Measurements from ENCODE around the gene SNX32.

DNA sequence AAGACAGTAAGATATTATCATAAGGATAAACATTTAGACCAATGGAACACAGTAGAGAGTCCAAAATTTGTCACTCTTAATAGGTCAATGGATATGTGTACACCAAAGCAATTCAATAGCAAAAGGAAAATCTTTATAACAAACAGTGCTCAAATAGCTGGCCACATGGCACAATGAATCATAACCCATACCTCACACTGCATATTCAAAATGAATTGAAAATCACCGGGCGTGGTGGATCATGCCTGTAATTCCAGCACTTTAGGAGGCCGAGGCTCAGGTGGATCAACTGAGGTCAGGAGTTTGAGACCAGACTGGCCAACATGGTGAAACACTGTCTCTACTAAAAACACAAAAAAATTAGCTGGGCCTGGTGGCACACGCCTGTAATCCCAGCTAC is 8.4 kb downstream of the SNX32 start:
- no peak for TF ChIP-seq ZFP69B (tag by site-specific recombination; IDR thresholded peaks at IDR 0.05)
- TF ChIP-seq, protein P1, sequence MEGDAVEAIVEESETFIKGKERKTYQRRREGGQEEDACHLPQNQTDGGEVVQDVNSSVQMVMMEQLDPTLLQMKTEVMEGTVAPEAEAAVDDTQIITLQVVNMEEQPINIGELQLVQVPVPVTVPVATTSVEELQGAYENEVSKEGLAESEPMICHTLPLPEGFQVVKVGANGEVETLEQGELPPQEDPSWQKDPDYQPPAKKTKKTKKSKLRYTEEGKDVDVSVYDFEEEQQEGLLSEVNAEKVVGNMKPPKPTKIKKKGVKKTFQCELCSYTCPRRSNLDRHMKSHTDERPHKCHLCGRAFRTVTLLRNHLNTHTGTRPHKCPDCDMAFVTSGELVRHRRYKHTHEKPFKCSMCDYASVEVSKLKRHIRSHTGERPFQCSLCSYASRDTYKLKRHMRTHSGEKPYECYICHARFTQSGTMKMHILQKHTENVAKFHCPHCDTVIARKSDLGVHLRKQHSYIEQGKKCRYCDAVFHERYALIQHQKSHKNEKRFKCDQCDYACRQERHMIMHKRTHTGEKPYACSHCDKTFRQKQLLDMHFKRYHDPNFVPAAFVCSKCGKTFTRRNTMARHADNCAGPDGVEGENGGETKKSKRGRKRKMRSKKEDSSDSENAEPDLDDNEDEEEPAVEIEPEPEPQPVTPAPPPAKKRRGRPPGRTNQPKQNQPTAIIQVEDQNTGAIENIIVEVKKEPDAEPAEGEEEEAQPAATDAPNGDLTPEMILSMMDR (tag by site-specific recombination; IDR thresholded peaks at IDR 0.05) = no peak
- TF ChIP-seq, protein P2, sequence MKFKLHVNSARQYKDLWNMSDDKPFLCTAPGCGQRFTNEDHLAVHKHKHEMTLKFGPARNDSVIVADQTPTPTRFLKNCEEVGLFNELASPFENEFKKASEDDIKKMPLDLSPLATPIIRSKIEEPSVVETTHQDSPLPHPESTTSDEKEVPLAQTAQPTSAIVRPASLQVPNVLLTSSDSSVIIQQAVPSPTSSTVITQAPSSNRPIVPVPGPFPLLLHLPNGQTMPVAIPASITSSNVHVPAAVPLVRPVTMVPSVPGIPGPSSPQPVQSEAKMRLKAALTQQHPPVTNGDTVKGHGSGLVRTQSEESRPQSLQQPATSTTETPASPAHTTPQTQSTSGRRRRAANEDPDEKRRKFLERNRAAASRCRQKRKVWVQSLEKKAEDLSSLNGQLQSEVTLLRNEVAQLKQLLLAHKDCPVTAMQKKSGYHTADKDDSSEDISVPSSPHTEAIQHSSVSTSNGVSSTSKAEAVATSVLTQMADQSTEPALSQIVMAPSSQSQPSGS (tag by site-specific recombination; IDR thresholded peaks at IDR 0.05; ENCODE audit: low read depth) = no peak
- TF ChIP-seq, protein P3, sequence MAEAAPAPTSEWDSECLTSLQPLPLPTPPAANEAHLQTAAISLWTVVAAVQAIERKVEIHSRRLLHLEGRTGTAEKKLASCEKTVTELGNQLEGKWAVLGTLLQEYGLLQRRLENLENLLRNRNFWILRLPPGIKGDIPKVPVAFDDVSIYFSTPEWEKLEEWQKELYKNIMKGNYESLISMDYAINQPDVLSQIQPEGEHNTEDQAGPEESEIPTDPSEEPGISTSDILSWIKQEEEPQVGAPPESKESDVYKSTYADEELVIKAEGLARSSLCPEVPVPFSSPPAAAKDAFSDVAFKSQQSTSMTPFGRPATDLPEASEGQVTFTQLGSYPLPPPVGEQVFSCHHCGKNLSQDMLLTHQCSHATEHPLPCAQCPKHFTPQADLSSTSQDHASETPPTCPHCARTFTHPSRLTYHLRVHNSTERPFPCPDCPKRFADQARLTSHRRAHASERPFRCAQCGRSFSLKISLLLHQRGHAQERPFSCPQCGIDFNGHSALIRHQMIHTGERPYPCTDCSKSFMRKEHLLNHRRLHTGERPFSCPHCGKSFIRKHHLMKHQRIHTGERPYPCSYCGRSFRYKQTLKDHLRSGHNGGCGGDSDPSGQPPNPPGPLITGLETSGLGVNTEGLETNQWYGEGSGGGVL (tag by site-specific recombination; IDR thresholded peaks at IDR 0.05) = no peak
- TF ChIP-seq ZNF335 (tag by site-specific recombination; conservative IDR thresholded peaks at IDR 0.05) = no peak
- TF ChIP-seq ZNF354C (tag by site-specific recombination; IDR thresholded peaks at IDR 0.05; ENCODE audit: borderline replicate concordance, low read depth) = no peak
- TF ChIP-seq SP2 (tag by site-specific recombination; IDR thresholded peaks at IDR 0.05) = no peak
- TF ChIP-seq ZBTB8A (tag by site-specific recombination; IDR thresholded peaks at IDR 0.05) = no peak
- TF ChIP-seq ZNF560 (tag by site-specific recombination; IDR thresholded peaks at IDR 0.05; ENCODE audit: borderline replicate concordance) = no peak
- TF ChIP-seq ZNF623 (tag by site-specific recombination; IDR thresholded peaks at IDR 0.05) = no peak
- TF ChIP-seq, protein P4, sequence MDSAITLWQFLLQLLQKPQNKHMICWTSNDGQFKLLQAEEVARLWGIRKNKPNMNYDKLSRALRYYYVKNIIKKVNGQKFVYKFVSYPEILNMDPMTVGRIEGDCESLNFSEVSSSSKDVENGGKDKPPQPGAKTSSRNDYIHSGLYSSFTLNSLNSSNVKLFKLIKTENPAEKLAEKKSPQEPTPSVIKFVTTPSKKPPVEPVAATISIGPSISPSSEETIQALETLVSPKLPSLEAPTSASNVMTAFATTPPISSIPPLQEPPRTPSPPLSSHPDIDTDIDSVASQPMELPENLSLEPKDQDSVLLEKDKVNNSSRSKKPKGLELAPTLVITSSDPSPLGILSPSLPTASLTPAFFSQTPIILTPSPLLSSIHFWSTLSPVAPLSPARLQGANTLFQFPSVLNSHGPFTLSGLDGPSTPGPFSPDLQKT (IDR thresholded peaks at IDR 0.05; ENCODE audit: borderline replicate concordance, low read depth, low read length) = no peak
- no peak for TF ChIP-seq ZNF24 (tag by site-specific recombination; IDR thresholded peaks at IDR 0.05)
- TF ChIP-seq ZNF155 (tag by site-specific recombination; IDR thresholded peaks at IDR 0.05) = no peak

All from HEK293 (cell line).